ENCODE results near the gene CCDC107.
"Not testable (repeated sequence)": the region's sequence is repeated elsewhere in the genome, so short reads cannot be mapped to it uniquely, and the experiment has no call there.

DNA sequence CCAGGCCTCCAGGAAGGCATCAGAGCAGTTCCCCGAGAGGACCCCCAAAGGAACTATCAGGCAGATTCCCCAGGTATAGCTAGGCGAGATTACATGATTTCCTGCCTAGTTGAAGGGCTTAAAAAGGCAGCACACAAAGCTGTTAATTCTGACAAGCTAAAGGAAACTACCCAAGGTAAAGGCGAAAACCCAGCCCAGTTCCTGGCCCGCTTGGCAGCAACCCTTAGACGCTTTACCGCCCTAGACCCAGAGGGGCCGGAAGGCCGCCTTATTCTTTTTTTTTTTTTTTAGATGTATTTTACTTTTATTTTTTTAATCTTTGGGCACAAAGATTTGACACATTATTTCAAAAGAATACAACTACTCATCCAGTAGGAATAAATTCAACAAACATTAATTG, 19.3 kb upstream of the CCDC107 start:
- TF ChIP-seq, protein P1, sequence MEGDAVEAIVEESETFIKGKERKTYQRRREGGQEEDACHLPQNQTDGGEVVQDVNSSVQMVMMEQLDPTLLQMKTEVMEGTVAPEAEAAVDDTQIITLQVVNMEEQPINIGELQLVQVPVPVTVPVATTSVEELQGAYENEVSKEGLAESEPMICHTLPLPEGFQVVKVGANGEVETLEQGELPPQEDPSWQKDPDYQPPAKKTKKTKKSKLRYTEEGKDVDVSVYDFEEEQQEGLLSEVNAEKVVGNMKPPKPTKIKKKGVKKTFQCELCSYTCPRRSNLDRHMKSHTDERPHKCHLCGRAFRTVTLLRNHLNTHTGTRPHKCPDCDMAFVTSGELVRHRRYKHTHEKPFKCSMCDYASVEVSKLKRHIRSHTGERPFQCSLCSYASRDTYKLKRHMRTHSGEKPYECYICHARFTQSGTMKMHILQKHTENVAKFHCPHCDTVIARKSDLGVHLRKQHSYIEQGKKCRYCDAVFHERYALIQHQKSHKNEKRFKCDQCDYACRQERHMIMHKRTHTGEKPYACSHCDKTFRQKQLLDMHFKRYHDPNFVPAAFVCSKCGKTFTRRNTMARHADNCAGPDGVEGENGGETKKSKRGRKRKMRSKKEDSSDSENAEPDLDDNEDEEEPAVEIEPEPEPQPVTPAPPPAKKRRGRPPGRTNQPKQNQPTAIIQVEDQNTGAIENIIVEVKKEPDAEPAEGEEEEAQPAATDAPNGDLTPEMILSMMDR (CRISPR knock-in tag; IDR thresholded peaks at IDR 0.05) = not testable (repeated sequence)
- TF ChIP-seq, protein P2, sequence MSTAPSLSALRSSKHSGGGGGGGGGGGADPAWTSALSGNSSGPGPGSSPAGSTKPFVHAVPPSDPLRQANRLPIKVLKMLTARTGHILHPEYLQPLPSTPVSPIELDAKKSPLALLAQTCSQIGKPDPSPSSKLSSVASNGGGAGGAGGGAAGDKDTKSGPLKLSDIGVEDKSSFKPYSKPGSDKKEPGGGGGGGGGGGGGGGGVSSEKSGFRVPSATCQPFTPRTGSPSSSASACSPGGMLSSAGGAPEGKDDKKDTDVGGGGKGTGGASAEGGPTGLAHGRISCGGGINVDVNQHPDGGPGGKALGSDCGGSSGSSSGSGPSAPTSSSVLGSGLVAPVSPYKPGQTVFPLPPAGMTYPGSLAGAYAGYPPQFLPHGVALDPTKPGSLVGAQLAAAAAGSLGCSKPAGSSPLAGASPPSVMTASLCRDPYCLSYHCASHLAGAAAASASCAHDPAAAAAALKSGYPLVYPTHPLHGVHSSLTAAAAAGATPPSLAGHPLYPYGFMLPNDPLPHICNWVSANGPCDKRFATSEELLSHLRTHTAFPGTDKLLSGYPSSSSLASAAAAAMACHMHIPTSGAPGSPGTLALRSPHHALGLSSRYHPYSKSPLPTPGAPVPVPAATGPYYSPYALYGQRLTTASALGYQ (CRISPR knock-in tag; IDR thresholded peaks at IDR 0.05) = not testable (repeated sequence)
- not testable (repeated sequence) for TF ChIP-seq FOXP1 (IDR thresholded peaks at IDR 0.05); FOXP1 (CRISPR knock-in tag; IDR thresholded peaks at IDR 0.05); FOSL1 (CRISPR knock-in tag; IDR thresholded peaks at IDR 0.05; ENCODE audit: borderline replicate concordance); POLR2A (IDR thresholded peaks at IDR 0.05; ENCODE audit: insufficient read depth in 1 of 2, low read depth in 2 of 2, low read length in 2 of 2); ZNF792 (CRISPR knock-in tag; IDR thresholded peaks at IDR 0.05); ZNF253 (CRISPR knock-in tag; IDR thresholded peaks at IDR 0.05; ENCODE audit: borderline replicate concordance); NFIC (IDR thresholded peaks at IDR 0.05; ENCODE audit: low read length); DPF2 (CRISPR knock-in tag; IDR thresholded peaks at IDR 0.05; ENCODE audit: borderline replicate concordance, low read depth)
- TF ChIP-seq, protein P3, sequence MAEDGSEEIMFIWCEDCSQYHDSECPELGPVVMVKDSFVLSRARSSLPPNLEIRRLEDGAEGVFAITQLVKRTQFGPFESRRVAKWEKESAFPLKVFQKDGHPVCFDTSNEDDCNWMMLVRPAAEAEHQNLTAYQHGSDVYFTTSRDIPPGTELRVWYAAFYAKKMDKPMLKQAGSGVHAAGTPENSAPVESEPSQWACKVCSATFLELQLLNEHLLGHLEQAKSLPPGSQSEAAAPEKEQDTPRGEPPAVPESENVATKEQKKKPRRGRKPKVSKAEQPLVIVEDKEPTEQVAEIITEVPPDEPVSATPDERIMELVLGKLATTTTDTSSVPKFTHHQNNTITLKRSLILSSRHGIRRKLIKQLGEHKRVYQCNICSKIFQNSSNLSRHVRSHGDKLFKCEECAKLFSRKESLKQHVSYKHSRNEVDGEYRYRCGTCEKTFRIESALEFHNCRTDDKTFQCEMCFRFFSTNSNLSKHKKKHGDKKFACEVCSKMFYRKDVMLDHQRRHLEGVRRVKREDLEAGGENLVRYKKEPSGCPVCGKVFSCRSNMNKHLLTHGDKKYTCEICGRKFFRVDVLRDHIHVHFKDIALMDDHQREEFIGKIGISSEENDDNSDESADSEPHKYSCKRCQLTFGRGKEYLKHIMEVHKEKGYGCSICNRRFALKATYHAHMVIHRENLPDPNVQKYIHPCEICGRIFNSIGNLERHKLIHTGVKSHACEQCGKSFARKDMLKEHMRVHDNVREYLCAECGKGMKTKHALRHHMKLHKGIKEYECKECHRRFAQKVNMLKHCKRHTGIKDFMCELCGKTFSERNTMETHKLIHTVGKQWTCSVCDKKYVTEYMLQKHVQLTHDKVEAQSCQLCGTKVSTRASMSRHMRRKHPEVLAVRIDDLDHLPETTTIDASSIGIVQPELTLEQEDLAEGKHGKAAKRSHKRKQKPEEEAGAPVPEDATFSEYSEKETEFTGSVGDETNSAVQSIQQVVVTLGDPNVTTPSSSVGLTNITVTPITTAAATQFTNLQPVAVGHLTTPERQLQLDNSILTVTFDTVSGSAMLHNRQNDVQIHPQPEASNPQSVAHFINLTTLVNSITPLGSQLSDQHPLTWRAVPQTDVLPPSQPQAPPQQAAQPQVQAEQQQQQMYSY (CRISPR knock-in tag; IDR thresholded peaks at IDR 0.05) = not testable (repeated sequence)
- TF ChIP-seq, protein P4, sequence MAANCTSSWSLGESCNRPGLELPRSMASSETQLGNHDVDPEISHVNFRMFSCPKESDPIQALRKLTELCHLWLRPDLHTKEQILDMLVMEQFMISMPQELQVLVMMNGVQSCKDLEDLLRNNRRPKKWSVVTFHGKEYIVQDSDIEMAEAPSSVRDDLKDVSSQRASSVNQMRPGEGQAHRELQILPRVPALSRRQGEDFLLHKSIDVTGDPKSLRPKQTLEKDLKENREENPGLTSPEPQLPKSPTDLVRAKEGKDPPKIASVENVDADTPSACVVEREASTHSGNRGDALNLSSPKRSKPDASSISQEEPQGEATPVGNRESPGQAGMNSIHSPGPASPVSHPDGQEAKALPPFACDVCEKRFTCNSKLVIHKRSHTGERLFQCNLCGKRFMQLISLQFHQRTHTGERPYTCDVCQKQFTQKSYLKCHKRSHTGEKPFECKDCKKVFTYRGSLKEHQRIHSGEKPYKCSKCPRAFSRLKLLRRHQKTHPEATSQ (CRISPR knock-in tag; IDR thresholded peaks at IDR 0.05; ENCODE audit: borderline replicate concordance) = not testable (repeated sequence)
- TF ChIP-seq, protein P5, sequence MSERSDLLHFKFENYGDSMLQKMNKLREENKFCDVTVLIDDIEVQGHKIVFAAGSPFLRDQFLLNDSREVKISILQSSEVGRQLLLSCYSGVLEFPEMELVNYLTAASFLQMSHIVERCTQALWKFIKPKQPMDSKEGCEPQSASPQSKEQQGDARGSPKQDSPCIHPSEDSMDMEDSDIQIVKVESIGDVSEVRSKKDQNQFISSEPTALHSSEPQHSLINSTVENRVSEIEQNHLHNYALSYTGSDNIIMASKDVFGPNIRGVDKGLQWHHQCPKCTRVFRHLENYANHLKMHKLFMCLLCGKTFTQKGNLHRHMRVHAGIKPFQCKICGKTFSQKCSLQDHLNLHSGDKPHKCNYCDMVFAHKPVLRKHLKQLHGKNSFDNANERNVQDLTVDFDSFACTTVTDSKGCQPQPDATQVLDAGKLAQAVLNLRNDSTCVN (CRISPR knock-in tag; IDR thresholded peaks at IDR 0.05; ENCODE audit: borderline replicate concordance) = not testable (repeated sequence)
